ENCODE data around the gene ECEL1. TPM values are rescaled to one million over a fixed set of nuclear protein-coding genes. Genes with fewer than 3 reads are reported as not detected.
"Not testable (repeated sequence)": the region's sequence is repeated elsewhere in the genome, so short reads cannot be mapped to it uniquely, and the experiment has no call there.

The ECEL1 gene
- total and polyA plus RNA-seq, 9 of the 15 experiments (the other 6 are each of a cell fraction or from before 2014, with no cell fraction given) = 0.09 TPM; not detected in 8

DNA sequence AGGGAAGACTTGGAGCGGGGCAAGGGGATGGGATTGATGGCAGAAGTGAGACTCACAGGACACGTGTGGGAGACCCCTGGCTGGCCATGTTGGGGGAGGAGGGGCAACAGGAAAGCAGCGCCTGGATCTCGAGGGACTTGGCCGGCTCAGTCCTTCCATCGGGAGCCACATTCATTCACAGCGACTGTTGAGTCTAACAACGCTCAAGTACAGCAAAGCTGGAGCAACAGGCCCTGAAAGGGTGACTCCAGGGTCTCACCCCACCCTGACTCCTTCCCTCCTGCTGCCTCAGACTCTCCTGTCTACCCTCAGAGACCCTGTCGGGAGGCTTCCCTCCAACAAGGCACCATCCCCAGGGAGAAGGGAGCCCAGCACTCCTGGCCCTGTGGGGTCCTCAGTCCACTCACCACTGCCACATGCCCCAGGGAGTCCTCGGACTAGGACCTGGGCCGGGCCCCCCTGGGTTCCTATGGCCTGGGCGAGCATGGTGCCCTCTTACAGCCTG, 46.4 kb downstream of the ECEL1 start (continued):
- TF ChIP-seq ETV1 (tag; conservative IDR thresholded peaks at IDR 0.05; ENCODE audit: low read depth) = no peak
- TF ChIP-seq ZNF311 (CRISPR knock-in tag; IDR thresholded peaks at IDR 0.05) = no peak

DNA sequence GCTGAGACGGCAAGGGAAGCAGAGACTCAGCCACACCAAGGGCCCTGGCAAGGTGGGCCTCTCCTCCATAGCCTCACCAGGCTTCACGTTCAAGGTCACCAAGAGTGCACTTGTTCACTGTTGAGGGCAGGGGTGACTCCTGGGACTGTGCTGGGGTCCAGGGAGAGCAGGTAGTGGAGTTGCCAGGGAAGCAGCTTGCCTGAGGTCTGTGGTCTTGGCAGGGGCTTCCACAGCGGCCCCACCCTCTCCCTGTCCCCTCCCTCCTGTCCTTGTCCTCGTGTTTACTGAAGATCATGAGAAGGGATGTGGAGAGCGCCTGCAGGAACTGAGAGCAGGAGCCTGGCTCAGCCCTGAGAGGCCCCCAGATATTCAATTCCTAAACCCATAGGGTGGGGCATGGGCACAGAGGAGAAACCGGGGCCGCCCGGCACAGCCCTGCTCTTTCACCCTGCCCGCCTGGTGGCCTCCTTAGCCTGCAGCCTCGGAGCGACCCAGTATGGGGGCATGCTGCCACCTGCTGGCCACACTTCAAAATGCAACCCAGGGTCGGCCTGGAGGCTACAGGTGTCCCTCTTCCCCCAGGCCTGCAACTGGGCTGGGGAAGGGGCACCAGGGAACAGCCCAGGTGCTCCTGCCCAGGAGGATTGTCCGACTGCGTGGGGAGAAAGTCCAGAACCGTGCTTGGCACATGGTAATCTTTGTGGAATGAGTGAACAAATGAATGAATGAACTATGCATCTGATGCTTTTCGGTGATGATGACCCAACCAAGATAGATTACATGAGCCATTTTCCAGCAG, 47.2 kb downstream of the ECEL1 start:
- TF ChIP-seq STAG1 (CRISPR knock-in tag; IDR thresholded peaks at IDR 0.05; ENCODE audit: borderline replicate concordance) (peak; percentile 81; the same call in 1 of the 2 replicates), RAD21 (CRISPR knock-in tag; conservative IDR thresholded peaks at IDR 0.05 in 1 of 2, IDR thresholded peaks at IDR 0.05 in 1 of 2) (peak; percentile 56 to 75)
- TF ChIP-seq, protein P1, sequence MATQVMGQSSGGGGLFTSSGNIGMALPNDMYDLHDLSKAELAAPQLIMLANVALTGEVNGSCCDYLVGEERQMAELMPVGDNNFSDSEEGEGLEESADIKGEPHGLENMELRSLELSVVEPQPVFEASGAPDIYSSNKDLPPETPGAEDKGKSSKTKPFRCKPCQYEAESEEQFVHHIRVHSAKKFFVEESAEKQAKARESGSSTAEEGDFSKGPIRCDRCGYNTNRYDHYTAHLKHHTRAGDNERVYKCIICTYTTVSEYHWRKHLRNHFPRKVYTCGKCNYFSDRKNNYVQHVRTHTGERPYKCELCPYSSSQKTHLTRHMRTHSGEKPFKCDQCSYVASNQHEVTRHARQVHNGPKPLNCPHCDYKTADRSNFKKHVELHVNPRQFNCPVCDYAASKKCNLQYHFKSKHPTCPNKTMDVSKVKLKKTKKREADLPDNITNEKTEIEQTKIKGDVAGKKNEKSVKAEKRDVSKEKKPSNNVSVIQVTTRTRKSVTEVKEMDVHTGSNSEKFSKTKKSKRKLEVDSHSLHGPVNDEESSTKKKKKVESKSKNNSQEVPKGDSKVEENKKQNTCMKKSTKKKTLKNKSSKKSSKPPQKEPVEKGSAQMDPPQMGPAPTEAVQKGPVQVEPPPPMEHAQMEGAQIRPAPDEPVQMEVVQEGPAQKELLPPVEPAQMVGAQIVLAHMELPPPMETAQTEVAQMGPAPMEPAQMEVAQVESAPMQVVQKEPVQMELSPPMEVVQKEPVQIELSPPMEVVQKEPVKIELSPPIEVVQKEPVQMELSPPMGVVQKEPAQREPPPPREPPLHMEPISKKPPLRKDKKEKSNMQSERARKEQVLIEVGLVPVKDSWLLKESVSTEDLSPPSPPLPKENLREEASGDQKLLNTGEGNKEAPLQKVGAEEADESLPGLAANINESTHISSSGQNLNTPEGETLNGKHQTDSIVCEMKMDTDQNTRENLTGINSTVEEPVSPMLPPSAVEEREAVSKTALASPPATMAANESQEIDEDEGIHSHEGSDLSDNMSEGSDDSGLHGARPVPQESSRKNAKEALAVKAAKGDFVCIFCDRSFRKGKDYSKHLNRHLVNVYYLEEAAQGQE (IDR thresholded peaks at IDR 0.05; ENCODE audit: borderline replicate concordance) = peak; percentile 32; the same call in 1 of the 2 replicates
- TF ChIP-seq, protein P1 (CRISPR knock-in tag; IDR thresholded peaks at IDR 0.05; ENCODE audit: low read depth) = not testable (repeated sequence)
- TF ChIP-seq, protein P2, sequence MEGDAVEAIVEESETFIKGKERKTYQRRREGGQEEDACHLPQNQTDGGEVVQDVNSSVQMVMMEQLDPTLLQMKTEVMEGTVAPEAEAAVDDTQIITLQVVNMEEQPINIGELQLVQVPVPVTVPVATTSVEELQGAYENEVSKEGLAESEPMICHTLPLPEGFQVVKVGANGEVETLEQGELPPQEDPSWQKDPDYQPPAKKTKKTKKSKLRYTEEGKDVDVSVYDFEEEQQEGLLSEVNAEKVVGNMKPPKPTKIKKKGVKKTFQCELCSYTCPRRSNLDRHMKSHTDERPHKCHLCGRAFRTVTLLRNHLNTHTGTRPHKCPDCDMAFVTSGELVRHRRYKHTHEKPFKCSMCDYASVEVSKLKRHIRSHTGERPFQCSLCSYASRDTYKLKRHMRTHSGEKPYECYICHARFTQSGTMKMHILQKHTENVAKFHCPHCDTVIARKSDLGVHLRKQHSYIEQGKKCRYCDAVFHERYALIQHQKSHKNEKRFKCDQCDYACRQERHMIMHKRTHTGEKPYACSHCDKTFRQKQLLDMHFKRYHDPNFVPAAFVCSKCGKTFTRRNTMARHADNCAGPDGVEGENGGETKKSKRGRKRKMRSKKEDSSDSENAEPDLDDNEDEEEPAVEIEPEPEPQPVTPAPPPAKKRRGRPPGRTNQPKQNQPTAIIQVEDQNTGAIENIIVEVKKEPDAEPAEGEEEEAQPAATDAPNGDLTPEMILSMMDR (IDR thresholded peaks at IDR 0.05 in 2 of 3, conservative IDR thresholded peaks at IDR 0.05 in 1 of 3; ENCODE audit: insufficient read depth in 2 of 3, low read depth in 1 of 3, low read length in 3 of 3) = peak; percentile 73 to 81 (median 75)
- H3K36me3 ChIP-seq (ENCODE audit: control insufficient read depth, insufficient read depth, low read length); H3K9me3 ChIP-seq (replicated peaks; ENCODE audit: control insufficient read depth, insufficient read depth, low read depth, low read length); H3K9me1 ChIP-seq (ENCODE audit: control insufficient read depth, insufficient read depth, low read length); H2AFZ ChIP-seq (ENCODE audit: low read depth, low read length); in situ Hi-C loops (cut with MboI); H3K79me2 ChIP-seq (ENCODE audit: control insufficient read depth, insufficient read depth, low read length); H3K9ac ChIP-seq (ENCODE audit: insufficient read depth in 1 of 2, low read depth in 2 of 2, low read length in 2 of 2); H3K4me3 ChIP-seq; H4K20me1 ChIP-seq (replicated peaks; ENCODE audit: control insufficient read depth, insufficient read depth, low read length); H3K27ac ChIP-seq (ENCODE audit: extremely low read depth, low read depth, low read length); H3K4me2 ChIP-seq (ENCODE audit: insufficient read depth, low read length); POLR2A ChIA-PET; BruUV-seq (replicated peaks); FAIRE-seq: not testable (repeated sequence)
- intact Hi-C loops (cut with micrococcal nuclease) = loop anchor here (2.0 to 5.0 kb wide), 3 partner anchors 73 to 588 kb away; no protein-coding TSS in a partner anchor
- CTCF ChIA-PET (ENCODE audit: low intra/inter-chr PET ratio) = interaction anchor here (0.7 to 1.0 kb wide), 2 partner anchors 420 to 540 kb away, joined by 3 to 4 read pairs; no protein-coding TSS in a partner anchor
- 10% methylated on average over 10 of the region's 16 CpGs for WGBS (ENCODE audit: insufficient coverage, low coverage, missing lambda C conversion rate)
- DNase-seq (ENCODE audit: extremely low read depth in 1 of 4, low spot score in 3 of 4) = peak; percentile 68 to 72 (median 70)
- ATAC-seq = peak; percentile 90
- Histone ChIP-seq H3K4me1 (replicated peaks in 1 of 2; ENCODE audit: control insufficient read depth in 2 of 2, insufficient read depth in 2 of 2, low read length in 2 of 2) (peaks cover 0 to 12% of the 10 kb centered on the region in 2 experiments; a peak in 2 of 5 replicates), H3K27me3 (ENCODE audit: control insufficient read depth in 2 of 2, insufficient read depth in 2 of 2, low read length in 2 of 2) (peaks cover 0 to 24% of the 10 kb centered on the region in 2 experiments; a peak in 3 of 5 replicates)
